GM19372 (cell line): ENCODE data around the gene OCRL.

Source experiments
- ATAC-seq: cut with Tn5 transposase; IDR thresholded peaks from one replicate; pipeline ENCODE4 v1.9.1; 2021; ENCODE audit warnings: mild to moderate bottlenecking, low read depth, moderate library complexity; ENCODE audit not compliant: unreplicated experiment

Gene OCRL

DNA sequence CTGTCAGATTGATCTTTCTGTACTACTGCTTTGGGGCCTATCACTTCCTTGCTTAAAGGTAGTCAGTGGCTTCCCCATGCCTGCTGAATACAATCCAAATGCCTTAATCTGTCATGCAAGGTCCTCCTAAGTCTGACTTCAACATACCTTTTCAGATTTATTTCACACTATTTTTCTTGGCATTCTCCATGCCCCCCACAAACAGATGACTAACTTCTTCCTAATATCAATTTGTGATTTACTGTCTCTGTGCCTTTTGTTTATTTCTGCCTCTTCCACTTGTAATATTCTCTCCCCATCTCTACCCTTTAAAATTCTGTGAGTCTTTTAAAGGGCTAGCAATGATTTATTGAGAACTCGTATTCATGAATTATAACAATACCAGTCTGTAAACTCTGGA lies 41.8 kb downstream of the OCRL start:
- no peak for ATAC-seq

- ATAC-seq: no peak
These were observed 45.1 kb downstream of the OCRL start for GRCh38 chrX:129585167-129585566.

GRCh38 chrX:129585691-129586090 lies 45.6 kb downstream of the OCRL start:
- no peak for ATAC-seq

DNA sequence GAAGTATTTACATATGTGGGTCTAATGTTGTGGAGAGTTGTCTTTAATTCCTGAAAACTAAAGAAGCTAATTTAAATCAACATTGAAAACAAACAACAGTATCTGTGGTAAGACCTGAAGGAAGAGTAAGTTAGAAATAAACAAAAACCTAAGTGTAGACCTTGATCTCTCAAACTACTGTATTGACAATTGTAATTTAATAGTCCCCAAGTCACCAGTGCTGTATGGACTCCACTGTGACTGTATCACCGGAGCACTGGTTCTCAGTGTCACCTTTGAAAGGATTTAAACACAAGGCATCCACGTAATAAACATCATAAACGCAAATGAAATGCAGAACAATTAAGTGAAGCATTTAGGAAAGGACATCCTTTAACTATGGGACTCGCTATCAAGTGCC lies 46.4 kb downstream of the OCRL start:
- no peak for ATAC-seq

DNA sequence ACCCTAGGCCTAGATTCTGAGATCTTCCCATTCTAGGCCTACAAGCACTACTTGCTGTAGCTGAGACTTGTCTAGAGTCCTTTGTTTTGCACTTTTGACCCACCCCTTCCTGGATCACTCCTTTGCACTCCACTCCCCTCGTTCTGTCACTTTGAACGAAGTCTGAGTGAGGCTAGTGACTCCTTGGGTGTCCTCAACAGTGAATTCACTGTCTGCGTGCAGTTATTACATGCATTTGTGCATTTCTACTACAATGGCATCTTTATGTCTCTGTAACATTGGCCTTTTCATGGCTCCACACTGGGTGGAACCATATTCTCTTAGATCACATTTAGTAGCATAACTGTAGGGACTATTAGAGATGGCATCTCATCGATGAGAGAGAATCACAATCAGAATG lies 50.5 kb downstream of the OCRL start:
- ATAC-seq: no peak

DNA sequence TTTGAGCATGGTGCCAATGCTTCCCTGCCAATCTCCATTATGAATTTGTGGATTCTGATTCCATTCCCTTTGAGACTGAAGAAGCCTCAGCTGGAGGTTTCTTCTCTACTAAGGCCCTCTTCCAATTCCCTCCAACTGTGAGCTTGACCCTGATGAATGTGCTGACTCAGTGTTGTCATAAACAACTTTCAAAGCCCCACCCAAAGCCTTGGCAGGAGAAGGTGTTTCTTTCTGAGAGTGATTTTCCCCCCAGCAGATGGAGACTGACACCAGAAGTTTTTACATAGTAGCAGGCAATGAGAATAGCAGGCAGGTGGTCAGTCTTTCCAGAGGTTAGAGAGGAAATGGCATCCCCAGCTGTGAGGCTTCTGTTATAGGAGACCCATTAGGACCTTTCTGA lies 53.1 kb downstream of the OCRL start:
- no peak for ATAC-seq

GRCh38 chrX:129594781-129595180 lies 54.7 kb downstream of the OCRL start:
- ATAC-seq: no peak

- no peak for ATAC-seq
These were observed 56.0 kb downstream of the OCRL start for GRCh38 chrX:129596077-129596476.

DNA sequence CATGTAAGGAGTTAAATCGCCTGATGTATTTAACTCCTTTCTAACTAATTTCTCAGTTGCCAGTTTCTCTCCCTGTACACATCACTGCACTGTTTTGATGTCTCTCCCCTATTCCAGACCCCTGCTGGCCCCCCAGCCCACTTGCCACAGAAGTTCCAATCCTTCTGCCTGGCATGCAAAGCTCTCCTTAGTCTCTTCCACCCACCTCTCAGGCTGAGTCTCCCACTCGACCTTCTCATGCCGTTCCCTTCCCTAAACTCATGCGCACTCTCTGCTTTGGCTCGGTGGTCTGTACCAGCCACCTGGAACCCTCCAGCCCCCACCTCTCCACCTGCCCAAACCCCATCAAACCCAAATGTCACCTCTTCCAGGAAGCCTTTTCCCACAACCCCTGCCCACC lies 57.8 kb downstream of the OCRL start:
- no peak for ATAC-seq

DNA sequence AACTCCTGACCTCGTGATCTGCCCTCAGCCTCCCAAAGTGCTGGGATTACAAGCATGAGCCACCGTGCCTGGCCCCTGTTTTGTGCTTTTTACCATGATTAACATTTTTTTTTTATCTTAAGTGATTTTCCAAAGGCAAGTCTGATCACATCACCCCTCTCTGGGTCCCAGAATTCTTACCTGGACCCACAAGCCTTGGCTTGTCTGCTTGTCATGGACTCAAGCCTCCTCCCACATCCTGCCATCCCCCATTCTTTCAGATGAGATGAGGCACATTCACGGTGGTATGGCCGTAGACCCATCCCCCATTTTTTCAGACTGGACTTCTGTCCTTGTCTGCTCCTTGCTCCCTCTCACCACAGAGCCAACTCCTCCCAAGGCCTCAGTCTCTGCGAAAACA lies 59.4 kb downstream of the OCRL start:
- ATAC-seq: no peak

DNA sequence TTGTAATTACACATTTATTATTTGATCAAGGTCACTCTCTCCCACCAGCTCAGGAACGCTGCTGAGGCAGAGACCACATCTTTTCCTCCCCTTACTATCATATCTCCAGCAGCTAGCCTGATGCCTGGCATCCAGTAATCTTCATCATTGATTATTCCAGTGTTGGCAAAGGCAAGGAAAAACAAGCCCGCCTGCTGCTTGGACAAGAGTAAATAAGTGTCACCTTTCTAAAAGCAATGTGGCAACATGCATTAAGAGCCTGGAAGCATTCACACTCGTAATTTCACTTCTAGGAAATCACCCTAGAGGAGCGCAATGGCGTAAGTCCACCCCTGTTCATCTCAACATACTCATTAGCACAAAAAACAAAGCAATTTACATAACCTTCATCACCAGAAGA lies 59.9 kb downstream of the OCRL start:
- no peak for ATAC-seq

DNA sequence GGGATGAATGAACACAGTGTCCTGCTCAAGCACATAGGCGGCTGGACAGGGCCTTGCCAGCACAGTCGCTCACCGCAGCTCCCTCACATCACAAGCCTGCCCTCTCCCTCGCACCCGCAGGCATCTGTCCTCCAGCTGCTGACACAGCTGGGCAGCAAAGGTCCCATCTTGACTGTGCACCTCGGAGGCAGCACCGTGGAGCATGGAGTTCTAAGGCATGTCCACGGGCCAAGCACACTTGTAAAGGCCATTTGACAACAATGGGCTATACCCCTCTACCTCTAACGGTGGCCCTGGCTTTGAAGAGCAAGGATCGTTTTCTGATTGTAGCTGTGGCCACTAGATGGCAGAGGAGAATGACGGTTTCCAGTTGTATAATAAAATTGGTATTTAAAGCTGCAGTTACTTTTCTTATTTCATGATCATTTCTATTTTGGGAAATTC lies 60.9 kb downstream of the OCRL start:
- ATAC-seq: no peak

DNA sequence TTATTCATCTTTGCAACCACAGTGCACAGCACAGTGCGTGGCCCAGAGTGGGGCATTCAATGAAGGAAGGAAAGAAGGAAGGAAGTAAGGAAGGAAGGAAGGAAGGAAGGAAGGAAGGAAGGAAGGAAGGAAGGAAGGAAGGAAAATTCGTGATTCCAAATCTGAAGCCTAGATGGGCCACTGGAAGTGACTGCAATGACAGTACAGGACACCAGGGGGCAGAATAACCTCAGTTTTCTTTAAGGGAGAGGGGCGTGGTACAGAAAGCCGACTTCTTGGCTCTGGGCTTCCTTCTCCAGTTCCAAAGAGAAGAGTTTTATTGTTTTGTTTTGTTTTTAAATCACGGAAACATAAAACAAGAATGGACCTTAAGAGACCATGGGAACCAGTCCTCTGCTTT lies 66.9 kb downstream of the OCRL start:
- ATAC-seq: no peak

DNA sequence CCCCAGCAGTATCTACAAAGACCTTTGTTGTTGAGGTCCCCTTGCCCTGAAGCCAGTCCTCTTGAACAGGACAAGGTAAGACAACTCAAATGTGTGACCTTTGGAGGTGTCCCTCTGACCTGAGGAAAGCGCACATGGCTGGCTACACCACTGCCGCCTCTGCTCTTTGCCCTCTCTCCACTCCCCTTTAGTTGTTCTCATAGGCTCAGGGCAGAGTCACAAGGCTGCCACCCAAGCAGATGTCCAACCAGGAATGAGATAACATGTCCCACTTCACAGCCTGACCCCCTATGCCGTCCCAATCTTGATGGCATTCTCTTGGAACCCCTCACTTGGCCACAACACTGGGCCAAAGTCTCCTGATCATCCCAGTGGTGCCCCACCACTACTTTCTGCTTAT lies 68.4 kb downstream of the OCRL start:
- ATAC-seq: no peak

DNA sequence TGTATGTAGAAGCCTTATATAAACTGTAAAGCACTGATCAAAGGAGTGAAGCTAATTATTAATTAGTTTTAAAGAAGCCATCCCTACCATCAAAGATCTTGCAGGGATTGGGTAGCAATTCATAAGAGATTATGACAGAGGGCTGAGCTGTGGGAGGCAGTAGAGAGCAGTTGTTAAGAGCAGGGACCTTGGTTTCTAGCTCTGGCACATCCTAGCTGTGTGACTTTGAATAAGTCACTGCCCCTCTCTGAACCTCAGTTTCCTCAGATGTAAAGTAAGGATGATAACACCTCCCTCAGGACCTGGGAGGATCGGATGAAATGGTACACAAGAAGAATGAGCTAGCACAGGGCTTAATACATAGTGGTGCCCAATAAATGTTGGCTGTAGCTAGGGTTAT lies 69.3 kb downstream of the OCRL start:
- no peak for ATAC-seq

DNA sequence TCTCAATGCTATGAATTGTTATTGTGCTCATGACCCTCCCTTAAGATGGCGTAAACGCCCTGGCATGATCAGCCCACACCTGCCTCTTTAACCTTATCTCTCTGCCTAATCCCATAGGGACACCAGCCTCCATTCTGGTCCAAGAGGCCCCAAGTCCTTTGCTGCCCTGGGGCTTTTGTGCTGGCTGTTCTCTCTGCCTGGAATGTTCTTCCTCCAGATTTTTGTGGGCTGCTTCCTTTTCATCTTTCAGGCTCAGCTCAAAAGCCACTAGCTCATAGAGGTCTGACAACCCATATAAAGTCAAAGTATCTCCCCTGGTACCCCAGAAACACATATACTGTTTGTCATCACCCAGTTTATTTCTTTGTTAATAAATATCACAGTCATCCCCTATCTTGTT lies 72.3 kb downstream of the OCRL start:
- no peak for ATAC-seq

- ATAC-seq: no peak
These were observed 73.5 kb downstream of the OCRL start for GRCh38 chrX:129613596-129613995.

- no peak for ATAC-seq
These were observed 74.6 kb downstream of the OCRL start for GRCh38 chrX:129614481-129615255.

DNA sequence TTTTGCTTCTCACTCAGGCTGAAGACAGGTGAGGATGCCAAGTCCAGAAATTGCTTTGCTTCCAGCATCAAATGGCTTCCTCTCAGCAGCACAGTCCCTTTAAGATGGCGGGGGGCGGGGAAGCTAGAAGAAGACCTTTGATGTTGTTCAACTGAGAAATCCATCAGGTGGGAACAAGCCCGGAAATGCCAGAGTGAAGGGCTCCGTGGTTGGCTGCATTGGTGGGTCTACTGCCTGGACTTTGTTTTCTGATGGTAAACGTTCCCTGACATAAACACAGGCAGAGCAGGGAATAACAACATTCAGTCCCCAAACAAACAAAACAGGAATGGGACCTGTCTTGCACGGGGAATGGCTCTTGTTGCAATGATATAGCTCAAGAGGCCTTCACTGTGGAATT lies 77.4 kb downstream of the OCRL start:
- ATAC-seq: no peak

GRCh38 chrX:129618997-129619396 lies 78.9 kb downstream of the OCRL start:
- ATAC-seq: no peak

- ATAC-seq: no peak
These were observed 82.8 kb downstream of the OCRL start for GRCh38 chrX:129622757-129623301.

- ATAC-seq: no peak
These were observed 86.0 kb downstream of the OCRL start for GRCh38 chrX:129626026-129626425.
